Activated CD4-positive, alpha-beta memory T cell treated with anti-CD3 and anti-CD28 coated beads for 36 hours (primary cell): ENCODE results near the gene KDM4C. TPM values are rescaled to one million over a fixed set of nuclear protein-coding genes. Genes with fewer than 3 reads are reported as not detected.
A peak's percentile ranks its signal among the peaks of the same experiment; 100 is the strongest.
"Not testable (repeated sequence)": the region's sequence is repeated elsewhere in the genome, so short reads cannot be mapped to it uniquely, and the experiment has no call there.

Experiments
- CTCF ChIA-PET: fragments of 350-600 bp; sonication (Branson Sonifier 250); formaldehyde crosslinking; loops from one replicate; lab custom pipeline; 2021; ENCODE audit warnings: antibody characterized with exemption, inconsistent platforms; lab: Charles Lee
- POLR2A ChIA-PET: fragments of 350-600 bp; sonication (Branson Sonifier 250); formaldehyde crosslinking; loops from one replicate; lab custom pipeline; 2021; ENCODE audit warnings: antibody characterized with exemption; lab: Charles Lee
- DNase-seq: peaks from one replicate; pipeline ENCODE4 v3.0.0-alpha.2; 2020
- H3K27ac Mint-ChIP-seq: one replicate; pipeline ENCODE4 v1.8.0; 2021; ENCODE audit warnings: mixed read lengths
- H3K27me3 Mint-ChIP-seq: one replicate; pipeline ENCODE4 v1.8.0; 2021; ENCODE audit warnings: mixed read lengths
- H3K36me3 Mint-ChIP-seq: one replicate; pipeline ENCODE4 v1.8.0; 2021; ENCODE audit warnings: mixed read lengths
- H3K4me1 Mint-ChIP-seq: one replicate; pipeline ENCODE4 v1.8.0; 2021; ENCODE audit warnings: low read depth, mixed read lengths
- H3K4me3 Mint-ChIP-seq: one replicate; pipeline ENCODE4 v1.8.0; 2021; ENCODE audit warnings: mild to moderate bottlenecking, mixed read lengths
- H3K9me3 Mint-ChIP-seq: one replicate; pipeline ENCODE4 v1.8.0; 2021; ENCODE audit warnings: mixed read lengths
- intact Hi-C: fragments of 100-400 bp; cut with micrococcal nuclease; formaldehyde crosslinking; loops from one replicate; pipeline ENCODE4 v1.15.1; 2023
- total RNA-seq, 2 experiments: library from RNA; stranded (reverse); gene quantifications; one replicate each; pipeline ENCODE4 v1.2.3, GENCODE V29; 2021

Gene KDM4C
- 10 to 100 TPM; 26.2 to 28.8 TPM for total RNA-seq

- ChIA-PET POLR2A (interaction anchor here (0.7 to 3.9 kb wide), 11 partner anchors 25 to 345 kb away, joined by 3 to 43 read pairs (median 4); partner anchors contain the start of gene UHRF2), CTCF (no interaction called here)
- H3K27me3 Mint-ChIP-seq: no peaks in the 10 kb centered on the region
- peak; percentile 96 for DNase-seq
- H3K4me3 Mint-ChIP-seq: peak within 1 kb of the TSS; percentile 94
- H3K27ac Mint-ChIP-seq: peak within 1 kb of the TSS; percentile 98
- H3K4me1 Mint-ChIP-seq: peaks cover 32% of the 10 kb centered on the region
- H3K36me3 Mint-ChIP-seq: peaks cover 5% of the 10 kb centered on the region
- no peaks in the 10 kb centered on the region for H3K9me3 Mint-ChIP-seq
- intact Hi-C loops: loop anchor here (1.0 to 5.0 kb wide), 8 partner anchors 41 to 1785 kb away; partner anchors contain the start of gene UHRF2
Observed at GRCh38 chr9:6757456-6758247, at the start of gene KDM4C. Gene KDM4C, plus strand, starts transcription at chr9:6757973. Its CDS starts 35,016 bp downstream, at chr9:6792989.

- Mint-ChIP-seq H3K27ac (no peak overlapping the region), H3K4me3 (no peak overlapping the region), H3K4me1 (peaks cover 5% of the 10 kb centered on the region), H3K27me3 (no peaks in the 10 kb centered on the region), H3K36me3 (no peaks in the 10 kb centered on the region), H3K9me3 (peaks cover 3% of the 10 kb centered on the region)
- intact Hi-C loops: no loop called here
- ChIA-PET POLR2A (no interaction called here), CTCF (no interaction called here)
- DNase-seq: no peak
Observed at GRCh38 chr9:6708732-6709131, 49.0 kb upstream of the KDM4C start.

GRCh38 chr9:6711403-6711802 is 46.4 kb upstream of the KDM4C start:
- ChIA-PET CTCF (no interaction called here), POLR2A (interaction anchor here (1.2 kb wide), 1 partner anchor 46 kb away, joined by 3 read pairs; the partner anchor contains the start of gene KDM4C)
- Mint-ChIP-seq H3K27me3 (no peaks in the 10 kb centered on the region), H3K4me3 (no peak overlapping the region), H3K9me3 (peaks cover 3% of the 10 kb centered on the region), H3K4me1 (peaks cover 2% of the 10 kb centered on the region), H3K27ac (no peak overlapping the region), H3K36me3 (no peaks in the 10 kb centered on the region)
- intact Hi-C loops: loop anchor here (1.0 kb wide), 1 partner anchor 12 kb away; no protein-coding TSS in a partner anchor
- no peak for DNase-seq

GRCh38 chr9:6712041-6712440 is 45.7 kb upstream of the KDM4C start:
- Mint-ChIP-seq H3K27ac (no peak overlapping the region), H3K9me3 (peaks cover 3% of the 10 kb centered on the region), H3K27me3 (no peaks in the 10 kb centered on the region), H3K4me3 (no peak overlapping the region), H3K4me1 (peaks cover 5% of the 10 kb centered on the region), H3K36me3 (no peaks in the 10 kb centered on the region)
- no peak for DNase-seq
- CTCF ChIA-PET: no interaction called here
- POLR2A ChIA-PET: no interaction called here
- intact Hi-C loops: no loop called here

- ChIA-PET CTCF (no interaction called here), POLR2A (no interaction called here)
- H3K4me3 Mint-ChIP-seq: no peak overlapping the region
- intact Hi-C loops: no loop called here
- H3K4me1 Mint-ChIP-seq: peaks cover 5% of the 10 kb centered on the region
- no peaks in the 10 kb centered on the region for H3K9me3 Mint-ChIP-seq
- no peaks in the 10 kb centered on the region for H3K27me3 Mint-ChIP-seq
- H3K27ac Mint-ChIP-seq: no peak overlapping the region
- no peak for DNase-seq
- H3K36me3 Mint-ChIP-seq: no peaks in the 10 kb centered on the region
Observed at GRCh38 chr9:6714176-6714575, 43.6 kb upstream of the KDM4C start.

- intact Hi-C loops, H3K36me3 Mint-ChIP-seq, DNase-seq, H3K9me3 Mint-ChIP-seq, H3K27me3 Mint-ChIP-seq, H3K27ac Mint-ChIP-seq, H3K4me1 Mint-ChIP-seq: not testable (repeated sequence)
- H3K4me3 Mint-ChIP-seq: peak overlapping the region; percentile 84
- CTCF ChIA-PET: interaction anchor here (1.2 kb wide), 1 partner anchor 12 kb away, joined by 5 read pairs; no protein-coding TSS in a partner anchor
- POLR2A ChIA-PET: interaction anchor here (0.8 to 3.2 kb wide), 6 partner anchors 10 to 302 kb away, joined by 3 to 25 read pairs (median 8); partner anchors contain the start of genes KDM4C and UHRF2
Observed at GRCh38 chr9:6715153-6715754, 42.5 kb upstream of the KDM4C start.

GRCh38 chr9:6715755-6716643 is 41.8 kb upstream of the KDM4C start:
- Mint-ChIP-seq H3K4me3 (peak overlapping the region; percentile 84), H3K9me3 (no peaks in the 10 kb centered on the region), H3K4me1 (peaks cover 5% of the 10 kb centered on the region), H3K27ac (peak overlapping the region; percentile 91), H3K36me3 (no peaks in the 10 kb centered on the region), H3K27me3 (no peaks in the 10 kb centered on the region)
- CTCF ChIA-PET: interaction anchor here (1.2 kb wide), 1 partner anchor 13 kb away, joined by 5 read pairs; no protein-coding TSS in a partner anchor
- intact Hi-C loops: loop anchor here (1.0 kb wide), 2 partner anchors 35 to 41 kb away; partner anchors contain the start of gene KDM4C
- POLR2A ChIA-PET: interaction anchor here (0.8 to 3.2 kb wide), 6 partner anchors 11 to 303 kb away, joined by 3 to 25 read pairs (median 8); partner anchors contain the start of genes KDM4C and UHRF2
- DNase-seq: peak; percentile 84

GRCh38 chr9:6716766-6717165 is 41.0 kb upstream of the KDM4C start:
- ChIA-PET CTCF (interaction anchor here (1.2 kb wide), 1 partner anchor 14 kb away, joined by 5 read pairs; no protein-coding TSS in a partner anchor), POLR2A (interaction anchor here (1.8 to 3.2 kb wide), 3 partner anchors 11 to 41 kb away, joined by 8 to 25 read pairs (median 18); partner anchors contain the start of gene KDM4C)
- H3K27me3 Mint-ChIP-seq: no peaks in the 10 kb centered on the region
- intact Hi-C loops: loop anchor here (1.0 kb wide), 2 partner anchors 35 to 41 kb away; partner anchors contain the start of gene KDM4C
- DNase-seq: no peak
- no peaks in the 10 kb centered on the region for H3K36me3 Mint-ChIP-seq
- peak overlapping the region; percentile 91 for H3K27ac Mint-ChIP-seq
- peaks cover 5% of the 10 kb centered on the region for H3K4me1 Mint-ChIP-seq
- H3K4me3 Mint-ChIP-seq: peak overlapping the region; percentile 84
- no peaks in the 10 kb centered on the region for H3K9me3 Mint-ChIP-seq

- H3K36me3 Mint-ChIP-seq: peaks cover 2% of the 10 kb centered on the region
- intact Hi-C loops: no loop called here
- DNase-seq: no peak
- POLR2A ChIA-PET: no interaction called here
- no peaks in the 10 kb centered on the region for H3K27me3 Mint-ChIP-seq
- H3K4me1 Mint-ChIP-seq: no peaks in the 10 kb centered on the region
- CTCF ChIA-PET: interaction anchor here (0.6 kb wide), 1 partner anchor 329 kb away, joined by 3 read pairs; no protein-coding TSS in a partner anchor
- no peak overlapping the region for H3K27ac Mint-ChIP-seq
- H3K9me3 Mint-ChIP-seq: no peaks in the 10 kb centered on the region
- no peak overlapping the region for H3K4me3 Mint-ChIP-seq
Observed at GRCh38 chr9:6723881-6724420, 33.8 kb upstream of the KDM4C start.

GRCh38 chr9:6733257-6733656 is 24.5 kb upstream of the KDM4C start:
- CTCF ChIA-PET: no interaction called here
- DNase-seq: no peak
- H3K4me1 Mint-ChIP-seq: no peaks in the 10 kb centered on the region
- no peaks in the 10 kb centered on the region for H3K27me3 Mint-ChIP-seq
- intact Hi-C loops: no loop called here
- POLR2A ChIA-PET: no interaction called here
- H3K27ac Mint-ChIP-seq: no peak overlapping the region
- H3K36me3 Mint-ChIP-seq: no peaks in the 10 kb centered on the region
- H3K4me3 Mint-ChIP-seq: no peak overlapping the region
- no peaks in the 10 kb centered on the region for H3K9me3 Mint-ChIP-seq

- POLR2A ChIA-PET: no interaction called here
- Mint-ChIP-seq H3K9me3 (no peaks in the 10 kb centered on the region), H3K4me3 (no peak overlapping the region), H3K36me3 (no peaks in the 10 kb centered on the region), H3K27ac (no peak overlapping the region), H3K27me3 (no peaks in the 10 kb centered on the region), H3K4me1 (no peaks in the 10 kb centered on the region)
- no peak for DNase-seq
- intact Hi-C loops: no loop called here
- CTCF ChIA-PET: no interaction called here
Observed at GRCh38 chr9:6733831-6734230, 23.9 kb upstream of the KDM4C start.
